ENCODE data around the gene RGS7. TPM values are rescaled to one million over a fixed set of nuclear protein-coding genes. Genes with fewer than 3 reads are reported as not detected.

RGS7 gene
- total and polyA plus RNA-seq, 2 of the 4 experiments (the other 2 are of a cell fraction), result 0.58 to 0.72 TPM

DNA sequence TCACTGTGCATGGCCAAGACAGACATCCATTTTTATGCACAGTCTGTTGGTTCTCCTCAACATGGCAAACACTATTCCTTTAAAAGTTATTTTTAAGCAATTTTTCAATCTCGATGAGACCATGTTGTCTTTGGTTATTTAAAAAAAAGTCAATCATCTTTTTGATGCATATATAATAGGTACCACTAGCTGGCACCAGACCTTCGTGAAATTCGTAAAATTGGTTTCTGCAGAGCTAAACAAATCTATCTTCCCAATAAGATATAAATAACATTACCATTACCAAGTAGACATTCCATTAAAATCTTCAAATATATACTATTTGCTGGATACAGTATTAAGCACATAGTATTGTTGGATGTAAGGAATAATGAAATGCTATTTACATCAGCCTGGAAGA lies 525.1 kb downstream of the RGS7 start:
- no CpG with 5 or more reads among the region's 3 CpGs for WGBS, 2 experiments (ENCODE audit: extremely low coverage in 2 of 2, insufficient read length in 1 of 2)
- no peaks in the 10 kb centered on the region for H3K9me3 ChIP-seq (ENCODE audit: control insufficient read depth, insufficient read depth, low read length)
- in situ Hi-C loops (cut with MboI; ENCODE audit: low sequenced_read_pairs), result no loop called here
- no peak overlapping the region for H3K9ac ChIP-seq (ENCODE audit: low read depth, low read length)
- H2AFZ ChIP-seq (replicated peaks; ENCODE audit: low read length, poor library complexity), result no peak overlapping the region
- no peaks in the 10 kb centered on the region for H3K9me1 ChIP-seq (ENCODE audit: insufficient read depth, low read length)
- no peak for ATAC-seq (ENCODE audit: low read depth)
- no peak overlapping the region for H3K4ac ChIP-seq (ENCODE audit: low read depth, low read length)
- no peaks in the 10 kb centered on the region for H3K27me3 ChIP-seq (ENCODE audit: control insufficient read depth, insufficient read depth, low read length)
- dilution Hi-C loops (cut with HindIII; ENCODE audit: low sequenced_read_pairs, unreplicated experiment), result no loop called here
- intact Hi-C loops (cut with micrococcal nuclease), result loop anchor here (5.0 kb wide), 1 partner anchor 95 kb away; no protein-coding TSS in a partner anchor
- no peak overlapping the region for H3K4me2 ChIP-seq (ENCODE audit: low read depth, low read length)
- no peak overlapping the region for H2BK20ac ChIP-seq (ENCODE audit: low read depth, low read length)
- H2BK5ac ChIP-seq (ENCODE audit: low read depth, low read length, poor library complexity, severe bottlenecking), result no peak overlapping the region
- no peak overlapping the region for H3K4me3 ChIP-seq (ENCODE audit: insufficient read depth, low read depth, low read length)
- BruUV-seq (replicated peaks), result no TSS peak
- H3K27ac ChIP-seq (ENCODE audit: insufficient read depth, low read length), result no peak overlapping the region
- H3K14ac ChIP-seq (replicated peaks; ENCODE audit: low read depth, low read length), result no peak overlapping the region
- H2AK9ac ChIP-seq (replicated peaks; ENCODE audit: low read depth, low read length, poor library complexity), result no peak overlapping the region
- no peak overlapping the region for H2BK120ac ChIP-seq (ENCODE audit: low read depth, low read length)
- no peak overlapping the region for H3K23ac ChIP-seq (ENCODE audit: low read depth, low read length)
- no peak overlapping the region for H2BK15ac ChIP-seq (ENCODE audit: low read depth, low read length)
- no peak overlapping the region for H4K91ac ChIP-seq (ENCODE audit: insufficient read depth, low read depth, low read length)
- no peaks in the 10 kb centered on the region for H3K36me3 ChIP-seq (ENCODE audit: control insufficient read depth, insufficient read depth, low read length)
- no peak overlapping the region for H2AK5ac ChIP-seq (ENCODE audit: low read depth, low read length)
- POLR2A ChIA-PET (ENCODE audit: unreplicated experiment), result no interaction called here
- H4K5ac ChIP-seq (ENCODE audit: low read depth, low read length), result no peak overlapping the region
- no peak overlapping the region for H4K8ac ChIP-seq (ENCODE audit: low read depth in 2 of 2, low read length in 2 of 2)
- TF ChIP-seq CTCF (conservative IDR thresholded peaks at IDR 0.05; ENCODE audit: low read depth, low read length) (peak; percentile 21; the same call in 1 of the 2 replicates), FOS (IDR thresholded peaks at IDR 0.05; ENCODE audit: low read depth, low read length) (no peak), MAFK (IDR thresholded peaks at IDR 0.05; ENCODE audit: low read depth, low read length) (no peak), SMC3 (IDR thresholded peaks at IDR 0.05; ENCODE audit: low read depth, low read length) (no peak), RCOR1 (IDR thresholded peaks at IDR 0.05; ENCODE audit: insufficient replicate concordance, low read length) (no peak)
- H4K20me1 ChIP-seq (ENCODE audit: insufficient read depth, low read length), result no peaks in the 10 kb centered on the region
- DNase-seq, result no peak
- H3K4me1 ChIP-seq (ENCODE audit: control insufficient read depth, insufficient read depth, low read length), result no peaks in the 10 kb centered on the region
- CTCF ChIA-PET, result interaction anchor here (0.7 to 0.9 kb wide), 2 partner anchors 40 to 100 kb away, joined by 3 to 4 read pairs; no protein-coding TSS in a partner anchor
- H3K56ac ChIP-seq (ENCODE audit: extremely low read depth, insufficient read depth, low read length), result no peak overlapping the region
- no peaks in the 10 kb centered on the region for H3K79me1 ChIP-seq (ENCODE audit: low read depth in 1 of 2, low read length in 2 of 2)
- H3K18ac ChIP-seq (ENCODE audit: low read depth, low read length), result no peak overlapping the region

Data from IMR-90 (cell line).